Cardiac septum (tissue), 1 donor: ENCODE measurements around the gene DIS3. TPM values are rescaled to one million over a fixed set of nuclear protein-coding genes. Genes with fewer than 3 reads are reported as not detected.
A peak's percentile ranks its signal among the peaks of the same experiment; 100 is the strongest.
"Not testable (repeated sequence)": the region's sequence is repeated elsewhere in the genome, so short reads cannot be mapped to it uniquely, and the experiment has no call there.

Experiments
- DNase-seq: peaks from one replicate; pipeline ENCODE4 v3.0.0-alpha.2; 2020; ENCODE audit warnings: low spot score
- intact Hi-C: fragments of 100-400 bp; cut with DNase I; formaldehyde crosslinking; loops from one replicate; pipeline ENCODE4 v1.14.0; 2022
- long read RNA-seq: library from polyadenylated mRNA; unstranded; transcript quantifications from one replicate; pipeline ENCODE4 v2.0.0, GENCODE V29; 2021
- total RNA-seq: library from RNA; stranded (reverse); fragmentation: NEBNext Ultra II Directional; extraction: Animal tissue kit (Norgen Biotek cat#: 25700); gene quantifications from one replicate; pipeline ENCODE4 v1.2.1, GENCODE V29; 2021
- donor health status: DM: no; HTN: no; CAD: no.

The DIS3 gene
- 18.1 TPM for total RNA-seq
- long read RNA-seq, full-length matches to known transcripts: 10 of 17 reads
- long read RNA-seq, partial matches to known transcripts: 6 of 17 reads
- long read RNA-seq, other reads (novel, unspliced or antisense): 1 of 17 reads

DNA sequence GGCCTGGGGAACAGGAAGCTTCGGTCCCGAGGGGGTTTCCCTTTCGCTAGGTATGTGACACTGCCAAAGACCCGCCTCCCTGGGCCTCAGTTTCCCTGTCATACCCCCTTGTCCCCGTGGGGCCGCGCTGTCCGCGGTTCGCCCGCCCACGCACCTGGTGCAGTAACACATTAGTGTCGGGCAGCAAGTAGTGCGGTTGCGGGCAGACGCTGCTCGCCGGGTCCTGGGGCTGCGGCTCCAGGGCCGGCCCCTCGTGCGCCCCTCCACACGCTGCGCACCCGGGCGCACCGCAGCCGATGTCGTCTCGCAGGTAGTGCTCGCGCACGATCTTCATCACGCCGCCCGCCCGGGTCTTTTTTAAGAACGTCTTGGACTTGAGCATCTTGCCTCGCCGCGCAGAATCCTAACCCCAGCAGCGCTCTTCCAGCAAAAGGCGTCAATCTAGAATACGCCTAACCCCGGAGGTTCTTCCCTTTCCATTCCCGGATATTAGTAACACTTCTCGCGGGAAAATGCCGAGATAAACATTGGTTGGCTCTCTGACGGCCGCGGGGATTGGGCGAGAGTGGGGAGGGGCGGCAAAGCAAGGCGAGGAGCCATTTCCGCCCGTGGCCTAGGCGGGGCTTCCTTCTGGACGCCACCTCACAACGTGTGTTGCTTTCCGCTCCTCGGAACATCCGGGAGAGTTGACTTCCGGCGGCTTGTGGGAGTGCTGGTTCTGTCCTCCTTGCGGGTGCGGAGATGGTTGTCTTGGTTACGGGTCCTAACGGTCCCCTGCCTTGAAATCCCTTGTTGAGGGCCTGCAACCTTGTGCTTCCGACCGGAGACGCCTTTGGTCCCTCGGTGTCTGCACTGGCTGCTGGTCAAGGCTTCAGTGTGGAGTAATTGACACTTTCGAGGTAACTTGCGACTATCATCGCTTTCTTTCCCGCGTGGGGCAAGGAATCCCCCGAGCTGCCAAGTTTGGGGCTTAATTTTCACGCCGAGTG, at the start of gene DIS3, which contains the start of gene PIBF1:
Gene DIS3, minus strand, starts transcription at position 450 of the 989 bp plus-strand sequence. Its CDS starts 68 bp downstream, at position 382.
Gene PIBF1, plus strand, starts transcription at position 683 of the 989 bp plus-strand sequence. CDS start 1,337 bp downstream, outside the sequence.
- intact Hi-C loops: loop anchor here (5.0 kb wide), 1 partner anchor 54 kb away; the partner anchor contains the start of genes BORA and MZT1
- peak; percentile 98 for DNase-seq

- intact Hi-C loops: no loop called here
Observed at GRCh38 chr13:72823724-72824123, 42.0 kb upstream of the DIS3 start.

DNA sequence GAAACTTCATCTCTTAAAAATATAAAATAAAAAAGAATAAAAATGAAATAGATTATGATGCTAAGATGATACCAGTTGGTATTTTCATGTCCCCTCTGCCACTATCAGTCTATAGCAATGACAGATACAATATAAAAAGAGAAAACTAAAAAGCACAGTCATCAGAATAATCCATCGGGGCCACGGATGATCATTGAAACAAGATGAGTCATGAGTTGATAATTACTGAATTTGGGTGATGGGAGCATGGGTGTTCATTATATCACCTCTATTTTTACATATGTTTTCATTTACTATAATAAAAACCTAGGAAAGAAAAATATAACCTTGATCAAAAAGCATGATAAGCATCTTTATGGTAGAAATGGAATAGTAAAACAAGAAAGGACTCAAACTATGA, 41.4 kb upstream of the DIS3 start:
- intact Hi-C loops: no loop called here
- DNase-seq: no peak

More at GRCh38 chr13:72823724-72824123, 42.0 kb upstream of the DIS3 start:
- no peak for DNase-seq

DNA sequence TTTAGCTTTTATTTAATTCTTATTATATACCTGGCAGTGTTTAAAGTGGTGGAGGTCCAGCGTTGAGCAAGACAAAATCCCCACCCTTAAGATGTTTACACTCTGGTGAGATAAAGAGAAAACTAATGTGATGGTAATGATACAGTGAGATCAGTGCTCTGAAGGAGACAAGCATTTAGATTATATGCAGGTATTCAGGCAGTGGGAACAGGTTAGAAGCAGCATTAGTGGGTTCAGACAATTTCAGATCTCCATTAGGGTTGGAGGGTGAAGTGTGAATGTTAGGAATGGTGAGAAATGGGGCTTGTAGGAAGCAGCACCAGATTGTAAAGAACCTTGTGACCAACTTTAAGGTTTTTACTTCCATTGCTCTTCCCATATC, 39.2 kb upstream of the DIS3 start:
- DNase-seq: no peak
- intact Hi-C loops: no loop called here

DNA sequence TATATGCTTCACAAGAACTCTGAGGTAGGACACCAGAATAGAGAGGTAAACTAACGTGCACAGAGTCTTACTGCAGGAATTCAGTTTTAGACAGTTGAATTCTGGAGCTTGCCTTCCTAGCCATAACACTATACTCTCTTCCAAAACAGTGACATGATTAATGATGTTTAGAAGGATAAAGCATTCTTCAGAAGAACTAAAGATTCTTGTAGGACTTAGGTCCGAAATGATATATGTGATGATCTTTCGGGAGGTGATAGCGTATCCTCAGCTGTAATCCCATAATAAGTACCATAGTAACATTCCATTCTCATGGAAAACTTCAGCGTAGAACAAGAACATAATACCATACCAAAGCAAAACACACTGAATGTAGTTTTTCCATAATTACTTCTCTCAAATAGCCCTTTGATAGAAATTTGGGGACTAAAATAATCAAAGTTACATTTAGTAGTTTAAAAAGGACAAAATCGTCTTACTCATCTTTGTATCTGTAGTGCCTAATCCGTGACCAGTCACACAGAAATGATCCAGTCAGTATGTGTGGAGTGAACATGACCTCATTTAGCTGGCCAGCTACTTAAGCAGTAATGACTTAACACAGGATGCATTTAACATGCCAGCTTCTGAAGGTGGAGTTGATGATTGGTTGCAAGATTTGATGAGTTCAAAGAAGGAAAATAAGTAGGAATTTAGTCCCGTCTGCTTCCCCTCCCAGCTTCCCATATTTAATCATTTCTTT, 38.6 kb upstream of the DIS3 start:
- no peak for DNase-seq
- intact Hi-C loops: no loop called here

DNA sequence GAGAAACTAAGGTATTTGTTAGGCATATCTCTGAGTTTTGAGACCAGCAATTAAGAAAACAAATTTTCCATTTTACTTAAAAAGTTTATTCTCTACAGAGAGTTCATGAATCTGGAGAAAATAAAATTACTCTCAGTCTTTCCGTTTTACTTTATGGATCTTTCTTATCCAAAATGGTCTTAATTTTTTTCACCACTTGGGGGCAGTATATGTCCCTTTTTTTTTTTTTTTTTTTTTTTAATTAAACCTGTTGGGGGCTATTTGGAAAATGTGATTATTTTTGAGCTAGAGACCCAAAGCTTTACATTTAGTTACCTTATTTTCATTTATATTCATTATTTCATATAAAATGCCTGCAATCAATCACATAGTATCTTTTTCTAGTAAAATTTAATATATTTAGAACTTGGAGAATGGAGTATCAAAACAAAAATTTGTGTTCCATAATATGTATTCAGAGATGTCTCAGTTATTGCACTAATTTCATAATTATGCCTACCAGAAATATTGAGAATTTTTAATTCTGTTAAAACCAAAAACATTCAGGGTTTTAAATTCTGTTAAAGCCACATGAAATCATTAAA, 27.3 kb upstream of the DIS3 start:
- no peak for DNase-seq
- intact Hi-C loops: no loop called here

- DNase-seq, intact Hi-C loops: not testable (repeated sequence)
Observed at GRCh38 chr13:72806514-72806913, 24.8 kb upstream of the DIS3 start.

DNA sequence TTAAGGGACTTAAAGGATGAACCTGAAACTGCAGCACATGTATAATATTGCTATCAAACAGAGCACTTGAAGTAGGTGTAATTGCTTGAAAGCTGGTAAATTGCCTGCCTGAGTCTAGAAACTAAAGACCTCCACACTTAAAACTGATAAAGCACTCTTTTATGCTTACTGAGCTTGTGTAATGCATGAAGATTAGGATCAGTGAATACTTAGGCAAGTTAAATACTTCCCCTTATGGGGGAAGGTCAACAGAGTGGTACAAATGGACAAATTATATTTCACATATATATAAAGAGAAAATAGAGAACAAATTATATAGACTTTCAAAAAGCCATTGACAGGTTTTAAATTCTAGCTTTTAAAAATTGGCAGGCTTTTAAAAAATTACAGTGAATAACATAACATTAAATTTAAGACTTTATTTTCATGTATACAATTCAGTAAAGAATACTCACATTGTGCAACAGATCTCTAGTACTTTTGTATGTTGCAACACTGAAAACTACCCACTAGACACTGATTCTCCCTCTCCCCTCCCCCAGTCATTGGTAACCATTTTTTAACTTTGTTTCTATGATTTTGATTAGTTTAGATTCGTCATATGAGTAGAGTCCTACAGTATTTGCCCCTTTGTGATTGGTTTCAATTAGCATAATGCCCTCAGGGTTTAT, 24.1 kb upstream of the DIS3 start:
- no peak for DNase-seq
- intact Hi-C loops: no loop called here

DNA sequence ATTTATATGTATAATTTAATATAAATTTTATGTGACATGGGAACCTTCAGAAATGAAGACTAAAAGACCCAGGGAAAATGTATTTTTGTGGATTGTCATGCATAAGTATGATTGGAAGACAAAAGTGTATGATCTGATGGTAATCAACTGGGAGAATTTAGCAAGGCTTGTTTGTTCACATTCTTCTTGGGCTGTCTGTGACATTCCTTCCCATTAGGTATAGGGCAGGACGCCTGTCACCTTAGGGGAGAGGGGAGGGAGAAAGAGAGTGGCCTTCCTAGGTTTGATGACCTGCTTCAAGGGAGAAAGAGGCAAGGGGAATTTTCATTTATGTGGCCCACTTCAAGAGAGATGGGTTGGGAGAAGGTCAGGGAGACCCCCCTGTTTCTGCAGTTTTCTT, 22.6 kb upstream of the DIS3 start:
- DNase-seq: no peak
- intact Hi-C loops: no loop called here

DNA sequence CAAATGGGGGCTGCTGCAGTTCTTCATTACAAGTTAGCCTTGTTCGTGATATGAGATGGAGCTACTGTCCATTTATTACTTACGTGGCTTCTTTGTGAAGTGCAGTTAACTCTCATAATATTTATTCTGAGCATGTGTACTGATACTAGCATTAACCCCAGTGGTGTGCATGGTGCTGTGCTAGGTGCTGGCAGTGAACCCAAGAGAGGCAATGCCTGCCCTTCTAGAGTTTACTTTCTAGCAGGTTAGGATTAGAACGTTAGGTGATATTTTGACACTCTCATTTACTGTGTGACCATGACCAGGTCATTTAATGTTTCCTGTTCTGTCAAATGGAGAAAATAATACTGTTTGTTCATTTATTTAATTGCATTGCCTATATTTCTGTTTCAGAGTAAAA, 17.1 kb upstream of the DIS3 start:
- intact Hi-C loops: no loop called here
- DNase-seq: no peak

DNA sequence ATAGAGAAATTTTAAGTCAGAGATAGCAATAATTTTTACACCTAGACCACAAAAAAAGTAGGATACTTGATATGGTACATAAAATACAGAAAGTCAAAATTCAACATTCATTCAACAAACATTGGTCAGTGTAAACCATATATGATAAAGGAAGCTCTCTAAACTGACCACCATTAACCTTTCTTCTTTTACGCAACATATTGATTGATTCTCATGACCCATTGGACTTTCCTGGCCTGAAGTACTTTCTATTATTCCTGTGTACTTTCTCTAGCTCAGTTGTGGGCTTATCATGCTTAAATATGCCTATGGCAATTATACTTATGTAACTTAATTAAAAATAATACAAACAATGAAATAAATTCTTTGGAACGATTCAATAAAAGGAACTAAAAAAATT, 10.9 kb upstream of the DIS3 start:
- intact Hi-C loops: no loop called here
- DNase-seq: no peak

GRCh38 chr13:72788831-72789230, 7.1 kb upstream of the DIS3 start:
- no peak for DNase-seq
- intact Hi-C loops: no loop called here

GRCh38 chr13:72784679-72785078, 3.0 kb upstream of the DIS3 start:
- intact Hi-C loops: loop anchor here (5.0 kb wide), 1 partner anchor 57 kb away; the partner anchor contains the start of genes BORA and MZT1
- DNase-seq: not testable (repeated sequence)

DNA sequence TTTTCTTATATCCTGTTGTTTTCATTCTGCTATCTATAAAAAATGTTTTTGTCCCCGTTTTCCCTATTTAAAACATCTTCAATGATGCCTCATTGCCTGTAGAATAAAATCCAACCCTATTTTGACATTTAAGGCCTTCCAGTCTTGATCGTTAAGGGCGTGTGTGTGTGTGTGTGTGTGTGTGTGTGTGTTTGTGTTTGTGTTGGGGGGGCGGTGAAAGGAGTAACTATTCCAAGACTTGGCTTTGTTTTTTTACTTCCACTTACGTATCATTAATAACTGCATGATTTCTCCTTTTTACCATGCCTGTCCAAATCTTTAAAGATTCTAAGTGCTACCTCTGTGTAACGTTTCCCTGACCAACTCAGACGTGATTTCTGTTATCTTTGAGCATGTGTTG, 1.0 kb upstream of the DIS3 start:
- no peak for DNase-seq
- intact Hi-C loops: loop anchor here (5.0 kb wide), 1 partner anchor 55 kb away; the partner anchor contains the start of genes BORA and MZT1

GRCh38 chr13:72774019-72774418, 7.7 kb downstream of the DIS3 start:
- intact Hi-C loops: no loop called here

DNA sequence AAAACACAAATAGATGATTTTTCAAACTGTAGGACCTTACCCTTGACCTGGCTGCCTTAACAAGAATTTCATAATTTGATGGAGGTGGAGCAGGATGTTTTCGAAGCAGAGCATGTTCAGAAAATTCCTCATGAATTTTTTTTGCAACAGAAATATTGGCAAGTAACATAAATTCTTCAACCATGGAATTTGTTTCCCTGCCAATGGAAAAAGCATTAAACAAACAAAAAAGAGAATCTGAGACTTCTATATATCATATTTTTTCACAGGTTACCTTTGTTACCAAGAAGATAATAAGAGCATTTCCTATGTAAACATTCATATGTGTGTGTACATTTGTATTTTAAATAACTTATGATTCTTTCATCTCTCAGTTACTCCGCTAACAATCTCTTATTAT, 18.3 kb downstream of the DIS3 start:
- intact Hi-C loops: no loop called here
- no peak for DNase-seq

More at GRCh38 chr13:72774019-72774418, 7.7 kb downstream of the DIS3 start:
- DNase-seq: no peak

DNA sequence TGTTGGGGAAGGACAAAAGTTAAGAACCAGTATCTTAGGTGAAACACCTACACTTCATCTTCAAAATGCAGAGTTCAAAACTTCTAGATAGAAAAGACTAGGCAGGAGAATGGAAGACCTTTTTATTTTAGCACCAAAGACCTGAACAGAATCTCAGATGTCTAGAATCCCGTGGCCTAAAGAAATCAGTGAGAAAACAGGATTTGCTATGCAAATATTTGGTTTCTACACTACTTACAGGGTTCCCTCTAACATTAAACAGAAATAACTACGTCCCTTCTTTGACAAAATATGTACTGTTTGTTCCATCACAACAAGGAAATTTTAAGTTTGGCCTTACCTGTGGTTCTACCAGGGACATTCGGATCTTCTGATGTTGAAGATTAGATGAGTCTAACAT, 21.5 kb downstream of the DIS3 start:
- DNase-seq: no peak
- intact Hi-C loops: no loop called here

DNA sequence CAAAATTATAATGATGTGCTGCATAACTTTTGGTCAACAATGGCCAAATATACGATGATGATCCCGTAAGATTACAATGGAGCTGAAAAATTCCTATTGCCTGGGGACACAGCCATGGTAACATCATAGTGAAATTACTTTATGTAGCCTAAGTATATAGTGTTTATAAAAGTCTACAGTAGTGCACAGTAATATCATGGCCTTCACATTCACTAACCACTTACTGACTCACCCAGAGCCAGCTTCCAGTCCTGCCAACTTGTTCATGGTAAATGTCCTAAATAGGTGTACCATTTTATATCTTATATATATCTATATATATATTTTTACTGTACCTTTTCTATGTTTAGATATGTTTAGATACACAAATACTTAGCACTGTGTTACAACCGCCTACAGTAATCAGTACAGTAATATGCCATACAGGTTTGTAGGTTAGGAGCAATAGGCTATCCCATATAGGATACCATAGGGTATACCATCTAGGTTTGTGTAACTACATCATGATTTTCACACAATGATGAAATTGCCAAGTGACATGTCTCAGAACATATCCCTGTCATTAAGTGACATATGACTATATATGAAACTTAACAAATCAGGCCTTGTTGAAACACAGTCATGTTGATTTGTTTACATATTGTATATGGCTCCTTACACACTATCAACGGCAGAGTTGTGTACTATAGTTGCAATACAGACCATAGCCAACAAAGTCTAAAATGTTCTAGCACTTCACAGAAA, 23.7 kb downstream of the DIS3 start:
- DNase-seq: no peak
- intact Hi-C loops: no loop called here
